ENCODE measurements around the gene OR6B2. TPM values are rescaled to one million over a fixed set of nuclear protein-coding genes. Genes with fewer than 3 reads are reported as not detected.
"Not testable (repeated sequence)": the region's sequence is repeated elsewhere in the genome, so short reads cannot be mapped to it uniquely, and the experiment has no call there.

Gene OR6B2
- total RNA-seq, 6 experiments from 2014 or later: not detected

- no peak overlapping the region for H3K27ac Mint-ChIP-seq
- H3K36me3 Mint-ChIP-seq (ENCODE audit: low read depth): no peaks in the 10 kb centered on the region
- H3K9me3 Mint-ChIP-seq: no peaks in the 10 kb centered on the region
- TF ChIP-seq CTCF (IDR thresholded peaks at IDR 0.05): no peak
- no peak for DNase-seq
- H3K4me1 Mint-ChIP-seq (ENCODE audit: low read depth): no peaks in the 10 kb centered on the region
- H3K4me3 Mint-ChIP-seq: no peak overlapping the region
- H3K27me3 Mint-ChIP-seq (ENCODE audit: insufficient read depth): peaks cover 51% of the 10 kb centered on the region
Observed at GRCh38 chr2:240048237-240048636, 18.0 kb upstream of the OR6B2 start.

DNA sequence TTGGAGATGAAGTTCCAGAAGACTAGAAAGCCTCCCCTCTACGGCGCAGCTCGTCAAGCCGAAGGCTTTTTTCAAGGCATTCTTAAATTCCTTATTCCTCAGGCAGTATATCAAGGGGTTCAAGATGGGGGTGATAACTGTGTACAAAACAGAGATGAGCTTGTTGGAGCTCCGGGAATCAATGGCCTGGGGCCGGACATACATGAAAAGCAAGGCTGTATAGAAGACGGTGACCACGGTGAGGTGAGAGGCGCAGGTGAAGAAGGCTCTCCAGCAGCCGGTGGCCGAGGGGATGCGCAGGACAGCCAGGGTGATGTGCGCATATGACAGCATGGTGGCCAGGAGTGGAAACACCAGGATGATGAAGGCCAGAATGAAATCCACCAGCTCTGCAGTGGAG, 14.9 kb upstream of the OR6B2 start:
- Mint-ChIP-seq H3K36me3 (ENCODE audit: low read depth) (no peaks in the 10 kb centered on the region), H3K27me3 (ENCODE audit: insufficient read depth) (peaks cover 36% of the 10 kb centered on the region), H3K4me3 (no peak overlapping the region), H3K27ac (no peak overlapping the region), H3K9me3 (no peaks in the 10 kb centered on the region), H3K4me1 (ENCODE audit: low read depth) (no peaks in the 10 kb centered on the region)
- no peak for TF ChIP-seq CTCF (IDR thresholded peaks at IDR 0.05)
- no peak for DNase-seq

DNA sequence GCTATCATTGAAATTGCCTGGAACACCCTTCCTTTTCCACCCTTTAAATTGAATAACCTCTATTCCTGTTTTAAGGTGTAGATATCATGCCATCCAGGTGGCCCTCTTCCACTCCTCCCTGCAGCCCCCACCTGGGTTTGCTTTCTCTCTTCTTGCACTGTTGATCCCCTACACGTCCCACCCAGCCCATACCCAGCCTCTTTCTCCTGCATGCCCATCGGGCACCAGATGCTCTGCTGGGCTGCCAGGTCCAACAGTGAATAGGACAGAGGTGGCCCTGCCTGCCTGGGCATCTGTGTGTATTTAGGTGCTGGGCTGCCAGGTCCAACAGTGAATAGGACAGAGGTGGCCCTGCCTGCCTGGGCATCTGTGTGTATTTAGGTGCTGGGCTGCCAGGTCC, 13.9 kb upstream of the OR6B2 start:
- H3K9me3 Mint-ChIP-seq; H3K27ac Mint-ChIP-seq; H3K4me3 Mint-ChIP-seq; H3K36me3 Mint-ChIP-seq (ENCODE audit: low read depth); H3K4me1 Mint-ChIP-seq (ENCODE audit: low read depth); DNase-seq: not testable (repeated sequence)
- H3K27me3 Mint-ChIP-seq (ENCODE audit: insufficient read depth): peaks cover 32% of the 10 kb centered on the region

GRCh38 chr2:240043279-240043989, 13.2 kb upstream of the OR6B2 start:
- no peak for TF ChIP-seq CTCF (IDR thresholded peaks at IDR 0.05)
- Mint-ChIP-seq H3K27ac (no peak overlapping the region), H3K36me3 (ENCODE audit: low read depth) (no peaks in the 10 kb centered on the region), H3K27me3 (ENCODE audit: insufficient read depth) (peaks cover 25% of the 10 kb centered on the region), H3K4me3 (no peak overlapping the region), H3K4me1 (ENCODE audit: low read depth) (no peaks in the 10 kb centered on the region), H3K9me3 (no peaks in the 10 kb centered on the region)
- no peak for DNase-seq

- H3K27ac Mint-ChIP-seq: no peak overlapping the region
- H3K4me3 Mint-ChIP-seq: no peak overlapping the region
- DNase-seq: no peak
- H3K27me3 Mint-ChIP-seq (ENCODE audit: insufficient read depth): peaks cover 21% of the 10 kb centered on the region
- H3K9me3 Mint-ChIP-seq: no peaks in the 10 kb centered on the region
- H3K4me1 Mint-ChIP-seq (ENCODE audit: low read depth): no peaks in the 10 kb centered on the region
- no peak for TF ChIP-seq CTCF (IDR thresholded peaks at IDR 0.05)
- H3K36me3 Mint-ChIP-seq (ENCODE audit: low read depth): no peaks in the 10 kb centered on the region
Observed at GRCh38 chr2:240042740-240043139, 12.5 kb upstream of the OR6B2 start.

GRCh38 chr2:240041363-240041762, 11.1 kb upstream of the OR6B2 start:
- H3K27me3 Mint-ChIP-seq (ENCODE audit: insufficient read depth): peaks cover 27% of the 10 kb centered on the region
- no peak overlapping the region for H3K4me3 Mint-ChIP-seq
- no peaks in the 10 kb centered on the region for H3K36me3 Mint-ChIP-seq (ENCODE audit: low read depth)
- no peaks in the 10 kb centered on the region for H3K9me3 Mint-ChIP-seq
- no peak overlapping the region for H3K27ac Mint-ChIP-seq
- DNase-seq: no peak
- TF ChIP-seq CTCF (IDR thresholded peaks at IDR 0.05): no peak
- no peaks in the 10 kb centered on the region for H3K4me1 Mint-ChIP-seq (ENCODE audit: low read depth)
